Uterus (tissue), 4 donors: ENCODE measurements around the gene MACO1. TPM values are rescaled to one million over a fixed set of nuclear protein-coding genes. Genes with fewer than 3 reads are reported as not detected.

Experiments used
- DNase-seq, 2 donors: peaks; one replicate each; pipeline ENCODE4 v3.0.0-alpha.2; 2019 to 2020
- H3K27ac ChIP-seq, 2 donors: fragments of 200-600 bp; sonication (generic); 1 replicate in 1 of 2; 2 replicates in 1 of 2; pipeline ENCODE4 v1.5.1; 2016 to 2018
- H3K27me3 ChIP-seq, 2 donors: fragments of 200-600 bp; sonication (generic); one replicate each; pipeline ENCODE4 v1.5.1; 2018 to 2019; ENCODE audit warnings: control low read depth in 1 of 2
- H3K36me3 ChIP-seq, 2 donors: fragments of 200-600 bp; sonication (generic); one replicate each; pipeline ENCODE4 v1.5.1; 2019; ENCODE audit warnings: control low read depth in 1 of 2
- H3K4me1 ChIP-seq, 2 donors: fragments of 200-600 bp; sonication (generic); one replicate each; pipeline ENCODE4 v1.5.1; 2018 to 2019; ENCODE audit warnings: control low read depth in 1 of 2
- H3K4me3 ChIP-seq, 2 donors: fragments of 200-600 bp; sonication (generic); 1 replicate in 1 of 2; 2 replicates in 1 of 2; pipeline ENCODE4 v1.5.1; 2018 to 2019; ENCODE audit warnings: mild to moderate bottlenecking in 1 of 2
- H3K9me3 ChIP-seq, 2 donors: fragments of 200-600 bp; sonication (generic); one replicate each; pipeline ENCODE4 v1.5.1; 2019; ENCODE audit warnings: control low read depth in 1 of 2
- POLR2A ChIP-seq, 2 donors: fragments of 450-650 bp; IDR thresholded peaks; one replicate each; pipeline ENCODE4 v1.6.1; 2016; ENCODE audit warnings: antibody characterized with exemption in 2 of 2, mild to moderate bottlenecking in 1 of 2, moderate library complexity in 1 of 2
- intact Hi-C: fragments of 100-400 bp; cut with DNase I; formaldehyde crosslinking; loops from one replicate; pipeline ENCODE4 v1.15.1; 2023; ENCODE audit warnings: low total_unique reads
- total RNA-seq, 4 donors: library from RNA; depleted of rRNA in 3 of 4; stranded (reverse); fragments of >200 nt in 3 of 4; gene quantifications; one replicate each; pipeline versions ENCODE4 v1.1.0 to v1.2.4, GENCODE V29; 2014 to 2023
- TF ChIP-seq, protein P1 (sequence below), 4 experiments: fragments of 200-600 bp in 2 of 4; fragments of 450-650 bp in 2 of 4; sonication (generic) in 2 of 4; IDR thresholded peaks; one replicate each; pipeline ENCODE4 v1.5.1; 2016 to 2019; ENCODE audit warnings: antibody characterized with exemption in 4 of 4, mild to moderate bottlenecking in 2 of 4, moderate library complexity in 1 of 4
- donor health status: DM: yes; HTN: yes; CAD: no.

MACO1 gene
- total RNA-seq, 4 donors from 2014 or later = 15.4 to 26.8 (median 20.2) TPM

DNA sequence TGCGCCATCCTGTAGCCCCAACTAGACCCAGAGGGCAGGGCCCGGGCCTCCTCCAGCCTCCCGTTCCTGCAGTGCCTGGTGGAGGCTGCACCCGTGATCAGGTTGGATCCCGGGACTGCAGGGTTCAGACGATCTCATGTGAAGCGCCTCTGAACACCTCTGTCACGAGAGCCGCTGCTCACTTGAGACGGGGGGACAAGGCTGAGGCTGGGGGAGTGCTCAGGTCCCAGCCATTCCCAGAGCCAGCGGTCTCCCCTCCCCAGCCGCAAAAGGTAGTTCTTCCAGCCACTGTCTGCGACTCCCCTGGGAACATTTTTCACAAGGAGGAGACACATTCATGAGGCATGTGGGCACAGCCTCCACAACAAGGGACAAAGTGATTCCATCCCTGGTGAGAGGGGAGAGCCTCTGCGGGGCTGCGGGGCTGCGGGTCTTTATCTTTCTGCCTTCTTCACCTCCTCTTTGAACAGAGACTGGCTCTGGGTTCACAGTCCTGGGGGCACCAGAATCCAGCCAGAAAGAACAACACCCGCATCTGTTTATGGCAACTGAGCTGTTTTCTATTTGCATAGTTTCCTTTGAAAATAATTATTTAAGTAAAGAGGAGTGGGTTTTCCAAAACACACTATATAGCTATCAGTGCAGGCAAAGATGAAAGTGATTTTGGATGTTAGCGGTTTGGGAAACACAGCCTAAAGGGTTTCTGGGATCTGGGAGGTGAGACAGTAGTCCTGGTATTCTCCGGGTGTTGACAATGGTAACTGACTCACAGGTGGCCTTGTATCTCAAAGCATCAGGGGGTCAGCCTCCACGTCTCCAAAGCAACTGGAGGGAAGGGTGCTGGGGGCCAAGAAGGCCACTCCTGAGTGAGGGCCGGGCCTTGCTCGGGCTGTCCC, 99.7 kb downstream of the MACO1 start:
- no peak for DNase-seq
- Histone ChIP-seq H3K27me3 (no peaks in the 10 kb centered on the region), H3K4me1 (no peaks in the 10 kb centered on the region), H3K9me3 (no peaks in the 10 kb centered on the region), H3K4me3 (no peak overlapping the region), H3K36me3 (no peaks in the 10 kb centered on the region), H3K27ac (no peak overlapping the region)
- intact Hi-C loops = no loop called here
- TF ChIP-seq POLR2A (IDR thresholded peaks at IDR 0.05) = no peak
- TF ChIP-seq, protein P1, sequence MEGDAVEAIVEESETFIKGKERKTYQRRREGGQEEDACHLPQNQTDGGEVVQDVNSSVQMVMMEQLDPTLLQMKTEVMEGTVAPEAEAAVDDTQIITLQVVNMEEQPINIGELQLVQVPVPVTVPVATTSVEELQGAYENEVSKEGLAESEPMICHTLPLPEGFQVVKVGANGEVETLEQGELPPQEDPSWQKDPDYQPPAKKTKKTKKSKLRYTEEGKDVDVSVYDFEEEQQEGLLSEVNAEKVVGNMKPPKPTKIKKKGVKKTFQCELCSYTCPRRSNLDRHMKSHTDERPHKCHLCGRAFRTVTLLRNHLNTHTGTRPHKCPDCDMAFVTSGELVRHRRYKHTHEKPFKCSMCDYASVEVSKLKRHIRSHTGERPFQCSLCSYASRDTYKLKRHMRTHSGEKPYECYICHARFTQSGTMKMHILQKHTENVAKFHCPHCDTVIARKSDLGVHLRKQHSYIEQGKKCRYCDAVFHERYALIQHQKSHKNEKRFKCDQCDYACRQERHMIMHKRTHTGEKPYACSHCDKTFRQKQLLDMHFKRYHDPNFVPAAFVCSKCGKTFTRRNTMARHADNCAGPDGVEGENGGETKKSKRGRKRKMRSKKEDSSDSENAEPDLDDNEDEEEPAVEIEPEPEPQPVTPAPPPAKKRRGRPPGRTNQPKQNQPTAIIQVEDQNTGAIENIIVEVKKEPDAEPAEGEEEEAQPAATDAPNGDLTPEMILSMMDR (IDR thresholded peaks at IDR 0.05) = no peak

GRCh38 chr1:25531082-25531461, 100.4 kb downstream of the MACO1 start:
- Histone ChIP-seq H3K36me3 (no peaks in the 10 kb centered on the region), H3K9me3 (no peaks in the 10 kb centered on the region), H3K4me1 (no peaks in the 10 kb centered on the region), H3K27ac (no peak overlapping the region), H3K4me3 (no peak overlapping the region), H3K27me3 (no peaks in the 10 kb centered on the region)
- no peak for DNase-seq
- TF ChIP-seq POLR2A (IDR thresholded peaks at IDR 0.05) = no peak
- TF ChIP-seq, protein P1 (IDR thresholded peaks at IDR 0.05) = no peak
- intact Hi-C loops = no loop called here

GRCh38 chr1:25532970-25533369, 102.3 kb downstream of the MACO1 start:
- Histone ChIP-seq H3K9me3 (no peaks in the 10 kb centered on the region), H3K4me3 (no peak overlapping the region), H3K27ac (no peak overlapping the region), H3K4me1 (no peaks in the 10 kb centered on the region), H3K36me3 (no peaks in the 10 kb centered on the region), H3K27me3 (no peaks in the 10 kb centered on the region)
- TF ChIP-seq, protein P1 (IDR thresholded peaks at IDR 0.05) = no peak
- TF ChIP-seq POLR2A (IDR thresholded peaks at IDR 0.05) = no peak
- intact Hi-C loops = no loop called here
- no peak for DNase-seq

DNA sequence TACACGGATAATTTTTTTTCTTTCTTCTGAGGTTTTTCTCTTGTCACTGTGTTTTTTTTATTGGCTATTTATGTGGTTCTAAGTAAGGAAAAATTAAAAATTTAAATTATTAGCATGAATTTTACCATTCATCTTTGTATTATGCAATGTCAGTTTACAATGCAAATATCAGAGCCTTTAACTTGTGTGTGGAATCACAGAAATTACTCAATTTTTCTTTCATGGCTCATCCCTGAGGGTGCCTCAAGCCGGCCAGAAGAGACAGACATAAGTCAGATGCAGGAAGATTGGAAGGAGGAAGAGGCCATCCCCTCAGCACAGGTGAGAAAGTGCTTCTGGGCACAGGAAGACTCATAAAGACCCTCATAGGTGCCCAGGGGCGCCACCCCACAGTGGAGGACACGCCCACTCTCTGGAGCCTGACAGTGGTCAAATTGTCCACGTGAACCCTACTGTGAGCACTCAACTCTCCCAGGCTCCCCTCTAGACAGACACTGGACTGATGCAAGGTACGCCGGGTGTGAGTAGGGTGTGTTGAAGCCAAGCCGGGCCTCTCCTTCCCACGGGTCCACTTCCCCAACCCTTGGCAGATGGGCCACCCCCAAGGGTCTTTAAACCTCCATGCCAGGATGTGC, 103.2 kb downstream of the MACO1 start:
- DNase-seq = no peak
- Histone ChIP-seq H3K36me3 (no peaks in the 10 kb centered on the region), H3K27ac (no peak overlapping the region), H3K4me1 (no peaks in the 10 kb centered on the region), H3K27me3 (no peaks in the 10 kb centered on the region), H3K9me3 (no peaks in the 10 kb centered on the region), H3K4me3 (no peak overlapping the region)
- intact Hi-C loops = no loop called here
- no peak for TF ChIP-seq POLR2A (IDR thresholded peaks at IDR 0.05)
- TF ChIP-seq, protein P1 (IDR thresholded peaks at IDR 0.05) = no peak

GRCh38 chr1:25534410-25534788, 103.7 kb downstream of the MACO1 start:
- no peaks in the 10 kb centered on the region for H3K4me1 ChIP-seq
- TF ChIP-seq, protein P1 (IDR thresholded peaks at IDR 0.05) = no peak
- no peak for TF ChIP-seq POLR2A (IDR thresholded peaks at IDR 0.05)
- intact Hi-C loops = no loop called here
- no peaks in the 10 kb centered on the region for H3K36me3 ChIP-seq
- no peak for DNase-seq
- H3K9me3 ChIP-seq = no peaks in the 10 kb centered on the region
- H3K4me3 ChIP-seq = no peak overlapping the region
- H3K27ac ChIP-seq = no peak overlapping the region
- no peaks in the 10 kb centered on the region for H3K27me3 ChIP-seq
